CD8-positive, alpha-beta memory T cell (primary cell): ENCODE measurements around the gene MEDAG. TPM values are rescaled to one million over a fixed set of nuclear protein-coding genes. Genes with fewer than 3 reads are reported as not detected.

Experiments
- CTCF ChIA-PET: fragments of 350-600 bp; sonication (Branson Sonifier 250); formaldehyde crosslinking; loops from one replicate; lab custom pipeline; 2021; ENCODE audit warnings: antibody characterized with exemption; lab: Charles Lee
- POLR2A ChIA-PET: fragments of 350-600 bp; sonication (Branson Sonifier 250); formaldehyde crosslinking; loops from one replicate; lab custom pipeline; 2021; ENCODE audit warnings: antibody characterized with exemption; lab: Charles Lee
- DNase-seq, 5 donors: peaks; one replicate each; pipeline versions ENCODE4 v3.0.0 to v3.0.0-alpha.2; 2020 to 2022; ENCODE audit warnings: mixed read lengths in 1 of 5
- H3K27ac ChIP-seq: one replicate; pipeline ENCODE4 v1.7.0; 2013; ENCODE audit warnings: low read depth, mild to moderate bottlenecking, low read length, moderate library complexity
- H3K27me3 ChIP-seq: 2 replicates; pipeline ENCODE4 v1.7.0; 2013; ENCODE audit warnings: low read length, mild to moderate bottlenecking; ENCODE audit not compliant: insufficient read depth, poor library complexity, severe bottlenecking
- H3K36me3 ChIP-seq: 2 replicates; pipeline ENCODE4 v1.7.0; 2013; ENCODE audit warnings: mild to moderate bottlenecking, low read length, moderate library complexity; ENCODE audit not compliant: insufficient read depth
- H3K4me1 ChIP-seq: 2 replicates; pipeline ENCODE4 v1.7.0; 2013; ENCODE audit warnings: mild to moderate bottlenecking, low read length, moderate library complexity; ENCODE audit not compliant: insufficient read depth
- H3K4me3 ChIP-seq: 2 replicates; pipeline ENCODE4 v1.7.0; 2013; ENCODE audit warnings: mild to moderate bottlenecking, low read length
- H3K9me3 ChIP-seq: 2 replicates; pipeline ENCODE4 v1.7.0; 2013; ENCODE audit warnings: mild to moderate bottlenecking, low read length
- H3K27ac Mint-ChIP-seq, 8 donors: one replicate each; pipeline ENCODE4 v1.8.0; 2020 to 2021; ENCODE audit warnings: mixed read lengths in 8 of 8, mild to moderate bottlenecking in 6 of 8, inconsistent platforms in 3 of 8, moderate library complexity in 3 of 8
- H3K27me3 Mint-ChIP-seq, 2 donors: one replicate each; pipeline ENCODE4 v1.8.0; 2020 to 2021; ENCODE audit warnings: mixed read lengths in 2 of 2, mild to moderate bottlenecking in 1 of 2, moderate library complexity in 1 of 2
- H3K36me3 Mint-ChIP-seq, 3 donors: one replicate each; pipeline ENCODE4 v1.8.0; 2020 to 2021; ENCODE audit warnings: mixed read lengths in 3 of 3, inconsistent platforms in 1 of 3, mild to moderate bottlenecking in 1 of 3
- H3K4me1 Mint-ChIP-seq, 3 donors: one replicate each; pipeline ENCODE4 v1.8.0; 2020 to 2021; ENCODE audit warnings: mixed read lengths in 3 of 3, inconsistent platforms in 1 of 3, mild to moderate bottlenecking in 1 of 3
- H3K4me3 Mint-ChIP-seq, 7 donors: one replicate each; pipeline ENCODE4 v1.8.0; 2020 to 2021; ENCODE audit warnings: mixed read lengths in 7 of 7, mild to moderate bottlenecking in 6 of 7, moderate library complexity in 4 of 7, inconsistent platforms in 2 of 7
- H3K9me3 Mint-ChIP-seq, 5 donors: one replicate each; pipeline ENCODE4 v1.8.0; 2020 to 2022; ENCODE audit warnings: mixed read lengths in 5 of 5, mild to moderate bottlenecking in 3 of 5, moderate library complexity in 2 of 5, inconsistent platforms in 1 of 5
- polyA plus RNA-seq: library from polyadenylated mRNA; unstranded; fragments of 300-500 nt; fragmentation: Illumina TruSeq; gene quantifications from one replicate; pipeline ENCODE4 v1.2.3, GENCODE V29; 2021
- total RNA-seq, 2 experiments: library from RNA; stranded (reverse); gene quantifications; one replicate each; pipeline ENCODE4 v1.2.3, GENCODE V29; 2021

Gene MEDAG
- total RNA-seq (not detected), polyA plus RNA-seq (not detected)

DNA sequence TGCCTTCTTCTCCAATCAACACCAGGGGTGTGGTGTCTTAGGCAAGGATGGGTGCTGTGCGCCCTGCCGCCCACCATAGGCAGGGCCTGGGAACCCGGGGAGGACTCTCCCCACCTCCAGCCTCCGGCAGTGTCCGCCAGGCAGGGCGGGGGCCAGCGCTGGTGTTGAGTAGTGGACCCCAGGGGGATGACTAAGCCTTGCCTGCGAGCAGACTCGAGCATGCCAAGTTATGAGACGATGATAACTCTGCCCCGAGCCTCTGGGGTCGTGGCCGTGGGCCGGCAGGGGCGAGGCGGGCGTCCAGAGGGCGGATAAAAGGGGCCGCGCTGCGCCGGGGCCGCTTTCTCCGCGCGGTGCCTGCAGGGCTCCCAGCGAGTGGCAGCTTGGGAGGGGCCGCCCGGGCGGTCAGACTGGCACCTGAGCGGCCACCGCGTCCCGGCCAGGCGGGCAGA lies at the start of gene MEDAG:
MEDAG (plus strand) TSS at position 340 of the 452 bp plus-strand sequence. CDS start 245 bp downstream, outside the sequence.
- no peak within 1 kb of the TSS for H3K27ac ChIP-seq
- peaks cover 17% of the 10 kb centered on the region for H3K27me3 ChIP-seq
- no peaks in the 10 kb centered on the region for H3K9me3 Mint-ChIP-seq
- peak within 1 kb of the TSS in 1 of 7 donors; percentile 4 for H3K4me3 Mint-ChIP-seq
- H3K36me3 ChIP-seq: no peaks in the 10 kb centered on the region
- H3K4me1 Mint-ChIP-seq: peaks cover 5 to 22% (median 10%) of the 10 kb centered on the region in 3 donors
- H3K36me3 Mint-ChIP-seq: peaks cover 0 to 8% (median 0%) of the 10 kb centered on the region in 3 donors
- CTCF ChIA-PET: no interaction called here
- POLR2A ChIA-PET: no interaction called here
- H3K4me1 ChIP-seq: no peaks in the 10 kb centered on the region
- no peak within 1 kb of the TSS for H3K27ac Mint-ChIP-seq
- H3K4me3 ChIP-seq: no peak within 1 kb of the TSS
- H3K27me3 Mint-ChIP-seq: peaks cover 38 to 71% of the 10 kb centered on the region in 2 donors
- DNase-seq: no peak
- no peaks in the 10 kb centered on the region for H3K9me3 ChIP-seq

DNA sequence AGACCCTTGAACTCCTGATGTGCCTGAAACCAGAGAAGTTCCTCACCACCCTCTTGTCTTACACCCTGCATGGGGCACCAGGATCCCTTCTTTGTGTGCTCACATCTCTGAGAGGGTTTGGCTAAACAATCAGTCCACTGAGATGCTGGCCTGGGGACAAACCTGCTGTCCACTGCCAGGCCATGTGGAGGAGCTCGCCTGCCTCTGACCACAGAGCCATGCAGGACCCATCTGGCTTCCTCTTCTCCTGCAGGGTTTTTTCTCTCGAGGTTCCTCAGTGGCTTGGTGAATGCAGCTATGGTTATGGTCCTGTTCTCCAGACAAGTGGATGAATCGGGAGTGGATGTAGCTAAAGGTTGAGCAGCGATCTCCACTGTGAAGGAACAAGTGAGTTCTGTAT lies 49.1 kb upstream of the MEDAG start:
- CTCF ChIA-PET: no interaction called here

GRCh38 chr13:30857636-30858035 lies 48.4 kb upstream of the MEDAG start:
- H3K27me3 Mint-ChIP-seq: peaks cover 0 to 4% of the 10 kb centered on the region in 2 donors
- H3K27ac ChIP-seq: no peak overlapping the region
- no peaks in the 10 kb centered on the region for H3K4me1 ChIP-seq
- POLR2A ChIA-PET: no interaction called here
- H3K36me3 Mint-ChIP-seq: no peaks in the 10 kb centered on the region
- no peak overlapping the region for H3K27ac Mint-ChIP-seq
- no peaks in the 10 kb centered on the region for H3K9me3 Mint-ChIP-seq
- no peaks in the 10 kb centered on the region for H3K27me3 ChIP-seq
- CTCF ChIA-PET: interaction anchor here (0.7 kb wide), 1 partner anchor 1349 kb away, joined by 3 read pairs; no protein-coding TSS in a partner anchor
- no peaks in the 10 kb centered on the region for H3K9me3 ChIP-seq
- H3K4me3 ChIP-seq: no peak overlapping the region
- no peak for DNase-seq
- H3K36me3 ChIP-seq: no peaks in the 10 kb centered on the region
- no peak overlapping the region for H3K4me3 Mint-ChIP-seq
- no peaks in the 10 kb centered on the region for H3K4me1 Mint-ChIP-seq

More for the DNA sequence above, 49.1 kb upstream of the MEDAG start:
- H3K4me3 Mint-ChIP-seq: no peak overlapping the region
- H3K9me3 Mint-ChIP-seq: no peaks in the 10 kb centered on the region
- DNase-seq: no peak
- H3K27me3 Mint-ChIP-seq: peaks cover 0 to 4% of the 10 kb centered on the region in 2 donors
- no peaks in the 10 kb centered on the region for H3K4me1 Mint-ChIP-seq
- POLR2A ChIA-PET: no interaction called here
- Histone ChIP-seq H3K4me3 (no peak overlapping the region), H3K9me3 (no peaks in the 10 kb centered on the region), H3K27ac (no peak overlapping the region), H3K27me3 (no peaks in the 10 kb centered on the region), H3K36me3 (no peaks in the 10 kb centered on the region), H3K4me1 (no peaks in the 10 kb centered on the region)
- no peak overlapping the region for H3K27ac Mint-ChIP-seq
- no peaks in the 10 kb centered on the region for H3K36me3 Mint-ChIP-seq

DNA sequence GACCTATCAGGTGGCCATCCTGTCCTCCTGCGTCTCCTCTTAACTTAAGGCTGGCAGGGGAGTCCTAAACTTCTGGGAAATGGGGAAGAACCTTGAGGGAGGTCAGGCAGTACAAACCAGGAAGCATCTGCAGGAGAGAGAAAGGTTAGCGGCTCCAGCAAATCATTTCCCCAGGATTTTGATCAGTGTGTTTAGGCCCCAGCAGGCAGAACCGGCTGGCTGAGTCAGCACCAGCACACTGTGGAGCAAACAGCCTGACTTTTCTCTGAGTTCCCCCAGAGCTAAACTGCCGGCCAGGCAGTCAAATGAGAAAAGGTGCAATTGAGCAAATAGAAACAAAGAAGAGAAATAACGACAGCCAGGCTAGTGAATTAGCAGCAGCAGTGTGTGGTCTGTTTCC lies 46.7 kb upstream of the MEDAG start:
- Mint-ChIP-seq H3K36me3 (no peaks in the 10 kb centered on the region), H3K9me3 (no peaks in the 10 kb centered on the region), H3K27ac (peak overlapping the region in 1 of 8 donors; percentile 44), H3K4me1 (no peaks in the 10 kb centered on the region), H3K4me3 (no peak overlapping the region), H3K27me3 (peaks cover 0 to 4% of the 10 kb centered on the region in 2 donors)
- no peaks in the 10 kb centered on the region for H3K4me1 ChIP-seq
- no peaks in the 10 kb centered on the region for H3K9me3 ChIP-seq
- no peak overlapping the region for H3K4me3 ChIP-seq
- CTCF ChIA-PET: no interaction called here
- no peak overlapping the region for H3K27ac ChIP-seq
- POLR2A ChIA-PET: no interaction called here
- H3K36me3 ChIP-seq: no peaks in the 10 kb centered on the region
- no peak for DNase-seq
- no peaks in the 10 kb centered on the region for H3K27me3 ChIP-seq

GRCh38 chr13:30861163-30861562 lies 44.9 kb upstream of the MEDAG start:
- H3K27ac ChIP-seq: no peak overlapping the region
- no peak overlapping the region for H3K4me3 ChIP-seq
- Mint-ChIP-seq H3K27ac (no peak overlapping the region), H3K4me1 (peaks cover 0 to 4% (median 3%) of the 10 kb centered on the region in 3 donors), H3K27me3 (peaks cover 2 to 4% of the 10 kb centered on the region in 2 donors), H3K4me3 (no peak overlapping the region), H3K36me3 (no peaks in the 10 kb centered on the region), H3K9me3 (no peaks in the 10 kb centered on the region)
- CTCF ChIA-PET: no interaction called here
- no peaks in the 10 kb centered on the region for H3K4me1 ChIP-seq
- no peaks in the 10 kb centered on the region for H3K27me3 ChIP-seq
- H3K36me3 ChIP-seq: no peaks in the 10 kb centered on the region
- no peak for DNase-seq
- no peaks in the 10 kb centered on the region for H3K9me3 ChIP-seq
- POLR2A ChIA-PET: no interaction called here

DNA sequence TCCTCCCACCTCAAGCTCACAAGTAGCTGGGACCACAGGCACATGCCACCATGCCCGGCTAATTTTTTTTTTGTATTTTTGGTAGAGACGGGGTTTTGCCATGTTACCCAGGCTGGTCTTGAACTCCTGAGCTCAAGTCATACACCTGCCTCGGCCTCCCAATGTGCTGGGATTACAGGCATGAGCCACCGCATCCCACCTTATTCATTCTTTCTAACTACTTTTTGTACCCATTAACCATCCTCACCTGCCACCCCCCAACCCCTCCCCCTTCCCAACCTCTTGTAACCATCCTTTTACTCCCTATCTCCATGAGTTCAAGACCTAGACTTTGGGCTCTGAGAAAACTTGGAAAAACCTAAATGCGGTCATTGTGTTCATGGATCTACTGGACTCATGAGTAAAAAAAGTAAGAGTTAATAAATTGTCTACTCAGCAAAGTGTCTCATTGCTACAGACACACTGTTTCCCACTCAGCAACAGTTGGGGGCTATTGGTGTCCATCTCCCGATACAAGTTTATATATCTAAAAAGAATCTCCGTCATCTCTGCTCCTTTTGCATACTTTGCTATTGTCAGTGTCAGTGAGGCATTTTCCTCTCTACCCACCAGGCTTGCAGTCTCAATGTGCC lies 44.1 kb upstream of the MEDAG start:
- H3K27ac ChIP-seq: no peak overlapping the region
- H3K9me3 ChIP-seq: no peaks in the 10 kb centered on the region
- ChIA-PET CTCF (no interaction called here), POLR2A (no interaction called here)
- no peaks in the 10 kb centered on the region for H3K36me3 ChIP-seq
- Mint-ChIP-seq H3K4me1 (peaks cover 0 to 4% (median 3%) of the 10 kb centered on the region in 3 donors), H3K27me3 (peaks cover 4% of the 10 kb centered on the region in 2 donors), H3K27ac (no peak overlapping the region), H3K36me3 (no peaks in the 10 kb centered on the region), H3K9me3 (no peaks in the 10 kb centered on the region), H3K4me3 (no peak overlapping the region)
- H3K4me3 ChIP-seq: no peak overlapping the region
- H3K27me3 ChIP-seq: no peaks in the 10 kb centered on the region
- no peak for DNase-seq
- H3K4me1 ChIP-seq: no peaks in the 10 kb centered on the region

DNA sequence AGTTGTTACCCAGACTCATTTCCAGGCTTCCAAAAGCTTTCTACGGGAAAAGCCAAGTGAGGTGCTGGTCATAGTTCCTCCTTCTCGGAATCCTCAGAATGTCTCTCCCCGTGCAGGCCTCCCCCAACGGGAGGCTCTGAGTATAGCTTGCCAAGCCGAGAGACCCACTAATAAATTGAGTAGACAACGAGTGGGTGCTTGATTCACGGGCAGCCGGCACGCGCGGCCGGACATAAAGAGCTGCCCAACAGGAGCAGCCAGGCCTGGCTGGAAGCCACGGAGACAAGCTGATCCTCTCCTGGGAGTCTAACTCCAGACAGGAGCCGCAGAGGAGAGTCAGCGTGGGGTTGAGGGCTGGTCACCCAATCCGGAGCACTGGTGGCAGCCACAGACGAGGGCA lies 43.4 kb upstream of the MEDAG start:
- Histone ChIP-seq H3K27ac (no peak overlapping the region), H3K36me3 (no peaks in the 10 kb centered on the region), H3K9me3 (no peaks in the 10 kb centered on the region), H3K4me1 (no peaks in the 10 kb centered on the region), H3K4me3 (no peak overlapping the region), H3K27me3 (no peaks in the 10 kb centered on the region)
- Mint-ChIP-seq H3K4me3 (no peak overlapping the region), H3K36me3 (no peaks in the 10 kb centered on the region), H3K9me3 (no peaks in the 10 kb centered on the region), H3K27me3 (peaks cover 4% of the 10 kb centered on the region in 2 donors), H3K4me1 (peaks cover 0 to 4% (median 3%) of the 10 kb centered on the region in 3 donors), H3K27ac (no peak overlapping the region)
- CTCF ChIA-PET: no interaction called here
- POLR2A ChIA-PET: no interaction called here
- no peak for DNase-seq

DNA sequence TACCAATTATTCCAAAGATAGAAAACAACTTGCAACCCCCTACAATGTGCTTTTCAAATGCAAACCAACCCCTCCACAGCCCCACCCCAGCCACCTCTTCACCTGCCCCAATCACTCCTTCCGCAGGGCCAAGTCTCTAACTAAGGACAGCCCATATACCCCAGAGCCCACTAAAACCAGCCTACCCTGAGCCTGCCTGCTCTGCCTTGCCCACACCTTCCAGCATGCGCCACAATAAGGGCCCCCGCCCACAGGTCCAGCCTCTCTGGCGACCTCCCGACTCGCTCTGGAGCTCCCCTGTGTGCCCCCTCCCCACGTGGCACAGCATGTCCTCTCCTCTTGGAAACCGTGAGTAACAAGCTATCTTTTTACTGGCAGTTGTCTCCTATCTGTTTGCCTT lies 42.8 kb upstream of the MEDAG start:
- peaks cover 4% of the 10 kb centered on the region in 2 donors for H3K27me3 Mint-ChIP-seq
- H3K36me3 Mint-ChIP-seq: no peaks in the 10 kb centered on the region
- ChIA-PET POLR2A (no interaction called here), CTCF (no interaction called here)
- Histone ChIP-seq H3K27ac (no peak overlapping the region), H3K4me3 (no peak overlapping the region), H3K4me1 (no peaks in the 10 kb centered on the region), H3K27me3 (no peaks in the 10 kb centered on the region), H3K9me3 (no peaks in the 10 kb centered on the region), H3K36me3 (no peaks in the 10 kb centered on the region)
- H3K27ac Mint-ChIP-seq: peak overlapping the region in 1 of 8 donors; percentile 95
- H3K4me3 Mint-ChIP-seq: no peak overlapping the region
- H3K4me1 Mint-ChIP-seq: peaks cover 0 to 4% (median 3%) of the 10 kb centered on the region in 3 donors
- DNase-seq: no peak
- H3K9me3 Mint-ChIP-seq: no peaks in the 10 kb centered on the region
